ENCODE results near the gene RPL13A. TPM values are rescaled to one million over a fixed set of nuclear protein-coding genes. Genes with fewer than 3 reads are reported as not detected.

The RPL13A gene
- total RNA-seq, 1 experiment from 2014 or later = 3,286 TPM

GRCh38 chr19:49441210-49441959 lies 46.0 kb upstream of the RPL13A start, which contains the start of gene SLC17A7:
TSS of gene SLC17A7 (minus strand) at chr19:49441527. CDS start at chr19:49441379, 148 bp downstream.
- H3K27ac ChIP-seq (ENCODE audit: insufficient read length, low read depth, low read length) = no peak within 1 kb of the TSS
- no peak within 1 kb of the TSS for H2BK5ac ChIP-seq (ENCODE audit: insufficient read length, low read length)
- peaks cover 21 to 39% of the 10 kb centered on the region in 2 experiments for H3K4me1 Mint-ChIP-seq
- DNase-seq = peak; percentile 91
- H2AFZ ChIP-seq (ENCODE audit: low read length) = no peak within 1 kb of the TSS
- H3K56ac ChIP-seq (ENCODE audit: insufficient read length, low read depth, low read length) = no peak within 1 kb of the TSS
- H2BK120ac ChIP-seq (ENCODE audit: low read depth, low read length, poor library complexity, severe bottlenecking) = no peak within 1 kb of the TSS
- H3K27ac Mint-ChIP-seq = peak within 1 kb of the TSS; percentile 41 to 59 (median 59); a peak in 4 of 7 replicates
- no peak within 1 kb of the TSS for H4K8ac ChIP-seq (replicated peaks; ENCODE audit: insufficient read length, low read depth, low read length)
- no peak within 1 kb of the TSS for H3K14ac ChIP-seq (ENCODE audit: insufficient read depth, low read length)
- H4K5ac ChIP-seq (ENCODE audit: insufficient read length, low read depth, low read length) = no peak within 1 kb of the TSS
- H3K27me3 Mint-ChIP-seq (ENCODE audit: low read depth) = peaks cover 59% of the 10 kb centered on the region
- H3K9ac ChIP-seq (ENCODE audit: extremely low read depth, insufficient read length, low read length) = no peak within 1 kb of the TSS
- H3T11ph ChIP-seq (ENCODE audit: low read length) = no peak within 1 kb of the TSS
- no peak; the same call in 2 of the 3 replicates for TF ChIP-seq CTCF (conservative IDR thresholded peaks at IDR 0.05)
- no peaks in the 10 kb centered on the region for H4K20me1 ChIP-seq (ENCODE audit: control insufficient read depth, insufficient read depth, insufficient read length)
- peaks cover 4 to 6% (median 6%) of the 10 kb centered on the region in 3 experiments; a peak in 6 of 7 replicates for H3K36me3 Mint-ChIP-seq (ENCODE audit: insufficient read depth in 1 of 3, low read depth in 3 of 3)
- no peak within 1 kb of the TSS for H3K23ac ChIP-seq (ENCODE audit: insufficient read length, low read depth, low read length)
- peak within 1 kb of the TSS; percentile 50 for H3K18ac ChIP-seq (ENCODE audit: insufficient read length, low read depth, low read length)
- peak within 1 kb of the TSS; percentile 83 for H3K4me2 ChIP-seq (ENCODE audit: insufficient read depth, insufficient read length, low read length)
- no peak within 1 kb of the TSS for H2BK20ac ChIP-seq (ENCODE audit: low read depth, low read length, poor library complexity, severe bottlenecking)
- H3K4me1 ChIP-seq (ENCODE audit: insufficient read depth, low read length) = no peaks in the 10 kb centered on the region
- H3K23me2 ChIP-seq (ENCODE audit: insufficient read length, low read depth, low read length, poor library complexity, severe bottlenecking) = peaks cover 21% of the 10 kb centered on the region
- peak within 1 kb of the TSS; percentile 74 to 84 for H3K4me3 Mint-ChIP-seq
- H3K79me1 ChIP-seq (ENCODE audit: insufficient read depth, low read depth, low read length, poor library complexity, severe bottlenecking) = no peaks in the 10 kb centered on the region
- no peak within 1 kb of the TSS for H3K4ac ChIP-seq (ENCODE audit: low read depth, low read length)
- H3K9me3 ChIP-seq (ENCODE audit: control insufficient read depth, low read depth, low read length) = no peaks in the 10 kb centered on the region
- H3K27me3 ChIP-seq (ENCODE audit: insufficient read depth, low read length) = peaks cover 34% of the 10 kb centered on the region; the same call in 1 of the 2 replicates
- WGBS (ENCODE audit: extremely low coverage, insufficient read length, low lambda C conversion rate) = no CpG with 5 or more reads among the region's 56 CpGs
- H3K9me3 Mint-ChIP-seq = no peaks in the 10 kb centered on the region; a peak in 1 of 5 replicates
- H4K91ac ChIP-seq (ENCODE audit: insufficient read length, low read depth, low read length) = no peak within 1 kb of the TSS
- no peak within 1 kb of the TSS for H2BK15ac ChIP-seq (ENCODE audit: low read depth, low read length)
- H2AK5ac ChIP-seq (ENCODE audit: insufficient read length, low read length) = no peak within 1 kb of the TSS
- H3K79me2 ChIP-seq (ENCODE audit: insufficient read depth, low read length) = no peaks in the 10 kb centered on the region
- no peak within 1 kb of the TSS for H2BK12ac ChIP-seq (ENCODE audit: insufficient read length, low read depth, low read length)

Measured in H9 (cell line).